Measurements from ENCODE around the gene ANKRD11.
A peak's percentile ranks its signal among the peaks of the same experiment; 100 is the strongest.

The ANKRD11 gene

GRCh38 chr16:89417352-89417751 is 73.0 kb downstream of the ANKRD11 start:
- TF ChIP-seq CTCF (IDR thresholded peaks at IDR 0.05; ENCODE audit: low read depth, low read length, missing control alignments) = no peak
- H3K4me3 ChIP-seq (replicated peaks; ENCODE audit: low read depth, low read length) = no peak overlapping the region
- DNase-seq (ENCODE audit: extremely low read depth, low read depth) = no peak

- no peak for TF ChIP-seq CTCF (IDR thresholded peaks at IDR 0.05; ENCODE audit: low read depth, low read length, missing control alignments)
- H3K4me3 ChIP-seq (replicated peaks; ENCODE audit: low read depth, low read length) = no peak overlapping the region
- no peak for DNase-seq (ENCODE audit: extremely low read depth, low read depth)
Observed at GRCh38 chr16:89413811-89414585, 76.4 kb downstream of the ANKRD11 start.

GRCh38 chr16:89412811-89413210 is 77.5 kb downstream of the ANKRD11 start:
- no peak for DNase-seq (ENCODE audit: extremely low read depth, low read depth)
- no peak overlapping the region for H3K4me3 ChIP-seq (replicated peaks; ENCODE audit: low read depth, low read length)

GRCh38 chr16:89411335-89411850 is 79.0 kb downstream of the ANKRD11 start:
- no peak for DNase-seq (ENCODE audit: extremely low read depth, low read depth)
- H3K4me3 ChIP-seq (replicated peaks; ENCODE audit: low read depth, low read length) = no peak overlapping the region
- no peak for TF ChIP-seq CTCF (IDR thresholded peaks at IDR 0.05; ENCODE audit: low read depth, low read length, missing control alignments)

More at GRCh38 chr16:89412811-89413210, 77.5 kb downstream of the ANKRD11 start:
- no peak for TF ChIP-seq CTCF (IDR thresholded peaks at IDR 0.05; ENCODE audit: low read depth, low read length, missing control alignments)

- peak; percentile 52 for DNase-seq (ENCODE audit: extremely low read depth, low read depth)
- TF ChIP-seq CTCF (IDR thresholded peaks at IDR 0.05; ENCODE audit: low read depth, low read length, missing control alignments) = no peak
- H3K4me3 ChIP-seq (replicated peaks; ENCODE audit: low read depth, low read length) = no peak overlapping the region
Observed at GRCh38 chr16:89410794-89411309, 79.5 kb downstream of the ANKRD11 start.

- no peak for TF ChIP-seq CTCF (IDR thresholded peaks at IDR 0.05; ENCODE audit: low read depth, low read length, missing control alignments)
- DNase-seq (ENCODE audit: extremely low read depth, low read depth) = no peak
- no peak overlapping the region for H3K4me3 ChIP-seq (replicated peaks; ENCODE audit: low read depth, low read length)
Observed at GRCh38 chr16:89410322-89410721, 80.0 kb downstream of the ANKRD11 start.
